T-helper 9 cell (primary cell): ENCODE data around the gene CCNQ.
"Not testable (repeated sequence)": the region's sequence is repeated elsewhere in the genome, so short reads cannot be mapped to it uniquely, and the experiment has no call there.

ENCODE experiments used
- DNase-seq: peaks from one replicate; pipeline ENCODE4 v3.0.0-alpha.2; 2020

CCNQ gene

DNA sequence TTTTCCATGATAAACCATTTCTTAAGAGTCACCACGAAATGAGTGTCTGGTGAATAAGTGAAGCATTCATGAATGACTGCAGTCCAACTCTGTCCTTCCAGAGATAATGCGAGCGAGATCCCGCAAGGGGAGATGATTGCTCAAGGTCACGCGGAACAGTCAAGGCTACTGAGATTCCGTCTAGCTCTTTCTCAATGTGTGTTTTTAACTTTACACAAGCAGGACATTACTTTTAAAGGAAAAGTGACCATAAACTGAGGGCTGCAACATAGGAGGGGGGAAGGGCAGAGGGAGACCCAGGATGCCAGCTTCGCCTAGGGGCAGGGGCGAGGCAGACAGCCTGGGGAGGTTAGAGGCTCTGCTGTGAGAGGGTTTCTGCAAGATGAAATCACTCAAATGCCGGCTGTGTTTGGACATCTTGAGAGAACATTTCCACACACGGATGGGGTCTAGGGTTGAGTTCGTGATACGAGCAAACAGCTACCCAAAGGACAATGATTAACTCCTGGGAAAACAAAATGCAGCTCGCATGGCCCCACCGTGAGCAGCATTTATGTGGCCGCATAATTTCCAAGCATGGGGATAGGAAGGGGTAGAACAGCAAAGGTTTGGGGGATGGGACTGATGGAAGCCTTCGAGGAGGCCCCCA is 23.8 kb upstream of the CCNQ start:
- DNase-seq, result no peak

DNA sequence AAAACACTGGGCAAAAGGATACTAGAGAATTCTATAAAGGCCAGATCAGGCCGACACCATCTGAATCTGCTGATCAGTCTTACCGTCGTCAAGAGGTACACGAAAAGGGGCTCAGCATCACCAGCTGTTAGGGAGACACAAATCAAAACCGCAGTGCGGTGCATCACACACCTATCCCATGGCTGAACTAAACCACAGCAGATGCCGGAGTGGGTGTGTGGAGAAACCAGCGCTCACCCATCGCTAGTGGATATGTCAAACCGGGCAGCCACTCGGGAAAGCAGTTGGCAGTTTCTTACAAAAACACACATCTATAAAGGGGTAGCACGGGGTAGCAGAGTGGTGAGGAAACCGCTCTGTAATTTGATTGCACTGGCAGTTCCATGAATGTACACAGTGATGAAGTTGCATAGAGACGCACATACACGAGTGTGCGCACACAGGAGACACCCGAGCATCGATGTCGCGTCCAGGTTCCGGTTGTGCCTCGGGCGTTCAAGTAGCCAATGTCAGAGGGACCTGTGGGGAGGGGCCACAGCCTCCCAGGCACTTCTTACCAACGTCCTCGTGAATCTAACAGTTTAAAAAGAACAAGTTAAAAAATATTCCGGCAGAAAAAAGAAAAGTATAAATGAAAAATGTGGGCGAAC is 23.1 kb upstream of the CCNQ start:
- DNase-seq, result no peak

DNA sequence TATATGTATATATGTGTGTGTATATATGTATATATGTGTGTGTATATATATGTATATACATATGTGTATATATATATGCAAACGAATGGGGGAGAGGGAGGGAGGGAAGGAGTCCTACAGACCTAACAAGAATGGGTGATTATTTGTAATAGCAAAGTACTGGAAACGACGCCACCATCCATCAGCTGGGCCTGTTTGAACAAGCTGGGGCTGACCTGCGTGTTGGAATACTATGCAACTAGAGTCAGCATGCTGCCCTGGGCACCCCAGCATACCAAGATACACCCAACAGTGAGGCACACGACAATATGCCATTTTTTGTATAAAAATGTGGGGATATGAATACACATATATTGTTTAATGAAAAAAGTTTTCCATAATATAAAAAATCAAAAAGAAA is 21.6 kb upstream of the CCNQ start:
- no peak for DNase-seq

DNA sequence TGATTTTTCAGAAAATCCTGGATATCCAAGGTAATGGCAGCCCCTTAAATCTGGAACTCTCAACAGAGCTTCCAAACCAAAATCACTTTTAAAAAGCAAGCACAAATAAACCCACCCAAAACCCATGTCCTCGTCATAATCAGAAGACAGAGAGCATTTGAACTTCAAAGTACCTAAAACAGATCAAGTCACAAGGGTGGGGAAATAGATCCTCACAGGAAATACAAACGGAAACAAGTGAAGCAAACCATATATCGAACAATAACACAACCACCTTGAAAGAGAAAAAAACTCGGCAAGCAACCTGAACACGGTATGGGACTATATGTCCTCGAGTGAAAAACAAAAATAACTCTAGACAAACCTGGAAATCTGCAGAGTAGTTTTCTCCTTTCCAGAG is 15.9 kb upstream of the CCNQ start:
- no peak for DNase-seq

DNA sequence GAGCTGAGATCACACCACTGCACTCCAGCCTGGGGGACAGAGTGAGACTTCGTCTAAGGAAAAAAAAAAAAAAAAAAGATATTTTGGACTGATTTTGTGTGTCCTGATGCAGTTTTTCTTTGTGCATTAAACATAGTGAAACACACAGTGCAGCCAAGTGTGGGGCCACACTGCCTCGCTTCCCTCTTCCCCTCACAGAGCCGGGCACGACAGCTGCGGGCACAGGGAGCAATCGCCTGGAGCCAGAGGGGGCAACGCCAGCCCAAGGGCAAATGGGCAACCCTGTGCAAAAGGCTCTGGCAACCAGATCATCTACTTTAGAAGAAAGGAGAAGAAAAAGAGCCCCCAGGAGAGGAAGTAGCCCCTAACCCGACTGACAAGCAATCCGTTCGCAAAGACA is 13.5 kb upstream of the CCNQ start:
- DNase-seq, result no peak

DNA sequence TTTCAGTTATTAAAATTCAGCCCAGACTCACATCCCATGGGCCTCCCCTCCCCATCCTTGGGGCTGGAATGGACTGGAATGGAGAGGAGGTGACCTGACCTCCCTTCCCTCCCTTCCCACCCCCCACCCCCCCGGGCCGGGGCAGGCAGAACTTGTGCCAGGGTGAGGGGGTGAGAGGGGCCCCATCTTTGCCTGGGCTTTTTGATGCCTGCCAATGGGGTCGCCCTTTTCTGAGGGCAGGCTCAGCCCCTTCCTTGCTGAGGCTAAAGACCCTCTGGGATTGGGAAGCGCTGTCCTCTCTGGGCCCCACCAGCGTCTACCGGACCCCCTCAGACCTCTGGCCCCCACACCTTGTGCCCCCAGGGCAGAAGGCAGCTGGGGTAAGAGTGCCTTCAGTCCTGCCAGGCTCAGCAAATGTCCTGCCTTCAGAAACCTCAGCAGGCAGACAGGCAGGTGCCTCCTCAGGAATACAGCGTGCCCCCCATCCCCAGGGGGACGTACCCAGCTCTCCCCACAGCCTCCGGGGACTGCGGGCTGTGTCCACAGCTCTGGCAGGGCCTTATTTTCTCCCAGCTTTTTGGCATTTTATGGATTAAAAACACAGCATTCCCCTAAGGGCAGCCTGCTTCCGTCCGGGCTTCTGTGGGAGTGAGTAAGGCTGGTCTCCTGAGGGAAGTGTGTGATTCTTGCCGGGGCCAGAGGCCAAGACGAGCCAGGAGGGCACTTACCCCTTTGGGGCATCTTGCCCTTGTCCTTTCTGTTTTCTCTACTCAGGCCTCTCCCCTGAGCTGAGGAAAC is 12.6 kb upstream of the CCNQ start:
- no peak for DNase-seq

DNA sequence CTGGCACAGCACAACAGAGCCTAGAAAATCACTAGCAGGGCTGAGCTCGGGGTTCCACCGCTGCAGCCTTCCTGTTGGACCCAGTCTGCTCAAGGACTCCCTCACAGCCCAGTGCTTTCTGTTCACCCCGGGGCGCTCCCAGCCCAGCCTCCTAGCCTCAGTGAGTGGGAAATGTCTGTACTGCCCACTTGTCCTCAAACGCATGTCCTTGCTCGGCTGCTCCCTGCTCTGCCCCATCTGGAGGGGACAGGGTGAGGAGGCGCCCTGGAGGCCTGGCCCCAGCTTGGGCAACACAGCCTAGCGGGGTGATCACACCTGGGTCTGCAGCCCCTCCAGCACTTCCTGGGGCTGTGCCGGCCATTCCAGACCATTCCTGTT is 11.9 kb upstream of the CCNQ start:
- DNase-seq, result no peak

GRCh38 chrX:153609917-153610835 is 11.2 kb upstream of the CCNQ start:
- peak; percentile 69 for DNase-seq

DNA sequence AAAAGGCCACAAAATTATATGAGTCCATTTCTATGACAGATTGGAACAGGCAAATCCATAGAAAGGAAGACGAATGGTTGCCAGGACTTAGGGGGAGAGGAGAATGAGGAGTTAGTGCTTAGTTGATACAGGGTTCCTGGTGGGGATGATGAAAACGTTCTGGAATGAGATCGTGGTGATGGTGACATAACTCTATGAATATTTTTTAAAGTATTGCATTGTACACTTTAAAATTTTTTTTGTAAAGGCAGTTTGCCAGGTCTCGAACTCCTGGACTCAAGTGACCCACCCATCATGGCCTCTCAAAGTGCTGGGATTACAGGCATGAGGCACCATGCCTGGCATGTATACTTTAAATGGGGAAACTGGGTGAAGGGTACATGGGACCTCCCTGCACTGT is 9.9 kb upstream of the CCNQ start:
- no peak for DNase-seq

DNA sequence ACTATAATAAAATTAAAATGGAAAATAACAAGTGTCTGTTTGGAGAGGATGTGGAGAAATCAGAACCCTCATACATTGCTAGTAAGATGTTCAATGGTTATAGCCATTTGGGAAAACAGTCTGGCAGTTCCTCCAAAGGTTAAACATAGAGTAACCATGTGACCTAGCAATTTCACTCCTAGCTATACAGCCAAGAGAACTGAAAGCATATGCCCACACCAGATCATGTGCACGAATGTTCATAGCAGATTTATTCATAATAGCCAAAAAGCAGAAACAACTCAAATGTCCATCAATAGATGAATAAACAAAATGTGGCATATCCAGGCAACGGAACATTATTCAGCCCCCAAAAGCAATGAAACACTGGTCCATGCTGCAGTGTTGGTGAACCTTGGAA is 9.4 kb upstream of the CCNQ start:
- no peak for DNase-seq

DNA sequence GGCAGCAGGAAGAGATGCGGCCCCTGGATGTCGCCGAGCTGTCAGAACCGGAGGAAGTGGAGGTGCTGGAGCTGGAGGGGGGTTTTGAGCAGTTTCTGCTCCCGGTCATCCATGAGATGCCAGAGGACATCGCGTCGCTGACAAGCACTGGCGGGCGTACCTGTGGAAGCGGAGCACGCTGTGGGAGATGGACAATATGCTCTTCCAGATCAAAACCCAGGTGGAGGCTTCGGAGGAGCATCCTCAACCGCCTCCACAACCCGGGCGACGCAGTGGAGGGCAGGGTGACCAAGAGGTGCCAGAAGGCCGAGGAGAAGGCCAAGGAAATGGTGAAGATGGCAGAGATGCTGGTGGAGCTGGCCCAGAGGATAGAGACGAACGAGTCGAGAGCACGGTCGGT is 7.6 kb upstream of the CCNQ start:
- DNase-seq, result no peak

- DNase-seq, result not testable (repeated sequence)
Observed at GRCh38 chrX:153604666-153605380, 5.9 kb upstream of the CCNQ start.

DNA sequence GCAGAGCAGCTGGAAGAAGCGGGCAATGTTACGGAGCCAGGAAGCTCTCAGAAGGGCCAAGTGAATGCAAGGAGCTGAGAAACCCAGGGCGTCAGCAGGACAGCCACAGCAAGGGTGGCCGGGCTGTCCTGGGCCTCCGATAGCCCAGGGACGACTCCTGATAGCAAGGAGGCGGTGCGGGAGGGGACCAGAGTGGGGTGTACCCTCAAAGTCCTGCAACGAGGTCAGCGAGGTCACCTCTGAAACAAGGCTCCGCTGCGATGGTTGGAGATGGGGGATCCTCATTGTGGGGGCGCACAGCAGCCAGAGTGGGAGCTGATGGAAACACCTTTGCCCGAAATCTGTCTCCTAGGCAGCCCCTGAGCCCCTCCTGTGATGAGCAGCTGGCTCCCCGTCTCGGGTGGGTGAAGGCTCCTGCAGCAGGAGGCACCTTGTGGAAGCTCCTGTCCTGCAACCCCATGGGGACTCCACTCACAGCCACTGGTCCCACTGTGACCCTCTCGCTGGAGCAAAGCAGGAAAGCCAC is 4.3 kb upstream of the CCNQ start:
- no peak for DNase-seq

DNA sequence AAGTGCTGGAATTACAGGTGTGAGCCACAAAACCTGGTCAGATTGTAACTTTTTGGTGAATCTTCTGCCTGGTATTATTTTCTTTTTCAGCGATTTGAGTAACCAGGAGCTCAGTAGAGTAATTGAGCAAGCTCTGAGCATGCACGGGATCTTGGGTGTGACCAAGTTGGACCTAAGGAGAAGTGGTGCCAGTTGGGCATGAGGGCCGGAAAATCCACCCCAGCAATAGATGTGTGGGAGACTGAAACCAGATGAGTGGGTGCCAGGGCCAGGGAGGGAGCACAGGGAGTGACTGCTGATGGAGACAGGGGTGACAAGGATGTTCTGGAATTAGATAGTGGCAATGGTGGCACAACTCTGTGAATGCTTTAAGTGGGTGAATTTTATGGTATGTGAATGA is 3.7 kb upstream of the CCNQ start:
- no peak for DNase-seq

DNA sequence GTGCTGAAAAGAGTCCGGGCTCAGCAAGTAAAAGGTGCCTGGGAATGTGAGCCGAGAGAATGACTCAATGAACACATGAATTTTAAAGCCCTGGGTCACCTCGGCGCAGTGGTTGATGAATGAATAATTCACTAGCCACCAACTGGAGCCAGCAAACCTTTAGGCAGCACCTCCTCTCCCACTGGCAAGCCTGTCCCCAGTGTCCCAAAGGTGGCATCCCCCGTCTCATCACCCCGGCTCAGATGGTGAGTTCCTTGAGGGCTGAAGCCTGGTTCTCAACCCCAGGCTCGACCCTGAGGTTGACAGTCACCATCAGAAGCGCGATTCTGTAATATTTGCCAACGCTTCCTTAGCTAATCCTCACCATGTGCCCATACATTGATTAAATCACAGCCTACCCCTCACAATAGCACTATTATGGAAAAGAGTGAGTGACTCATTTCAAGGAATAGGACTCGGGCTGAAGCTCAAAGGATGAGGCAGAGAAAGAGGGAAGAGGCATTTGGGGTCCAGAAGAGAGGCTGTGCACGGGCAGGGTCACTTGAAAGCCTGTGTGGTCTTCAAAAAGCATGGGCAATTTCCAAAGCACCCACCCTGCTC is 2.7 kb upstream of the CCNQ start:
- no peak for DNase-seq

DNA sequence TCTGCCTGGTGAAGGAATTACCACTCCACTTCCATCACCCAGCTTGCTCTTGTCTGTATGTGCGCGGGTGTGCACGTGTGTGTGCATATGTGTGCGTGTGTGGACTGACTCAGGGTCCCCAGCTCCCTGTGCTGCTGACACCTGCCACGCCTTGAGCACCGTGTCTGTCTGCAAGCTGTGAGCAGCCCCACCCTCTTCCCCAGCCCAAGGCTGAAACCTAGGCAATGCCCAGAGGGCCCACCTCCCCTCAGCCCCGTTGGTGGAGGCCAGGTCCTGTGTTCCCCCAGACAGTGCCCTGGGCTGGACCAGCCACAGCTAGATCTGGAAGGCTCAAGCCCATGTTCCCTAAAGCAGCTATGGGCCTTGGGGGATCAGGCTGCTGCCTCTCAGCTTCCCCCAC is 2.0 kb upstream of the CCNQ start:
- no peak for DNase-seq

- no peak for DNase-seq
Observed at GRCh38 chrX:153600032-153600373, 1.1 kb upstream of the CCNQ start.

DNA sequence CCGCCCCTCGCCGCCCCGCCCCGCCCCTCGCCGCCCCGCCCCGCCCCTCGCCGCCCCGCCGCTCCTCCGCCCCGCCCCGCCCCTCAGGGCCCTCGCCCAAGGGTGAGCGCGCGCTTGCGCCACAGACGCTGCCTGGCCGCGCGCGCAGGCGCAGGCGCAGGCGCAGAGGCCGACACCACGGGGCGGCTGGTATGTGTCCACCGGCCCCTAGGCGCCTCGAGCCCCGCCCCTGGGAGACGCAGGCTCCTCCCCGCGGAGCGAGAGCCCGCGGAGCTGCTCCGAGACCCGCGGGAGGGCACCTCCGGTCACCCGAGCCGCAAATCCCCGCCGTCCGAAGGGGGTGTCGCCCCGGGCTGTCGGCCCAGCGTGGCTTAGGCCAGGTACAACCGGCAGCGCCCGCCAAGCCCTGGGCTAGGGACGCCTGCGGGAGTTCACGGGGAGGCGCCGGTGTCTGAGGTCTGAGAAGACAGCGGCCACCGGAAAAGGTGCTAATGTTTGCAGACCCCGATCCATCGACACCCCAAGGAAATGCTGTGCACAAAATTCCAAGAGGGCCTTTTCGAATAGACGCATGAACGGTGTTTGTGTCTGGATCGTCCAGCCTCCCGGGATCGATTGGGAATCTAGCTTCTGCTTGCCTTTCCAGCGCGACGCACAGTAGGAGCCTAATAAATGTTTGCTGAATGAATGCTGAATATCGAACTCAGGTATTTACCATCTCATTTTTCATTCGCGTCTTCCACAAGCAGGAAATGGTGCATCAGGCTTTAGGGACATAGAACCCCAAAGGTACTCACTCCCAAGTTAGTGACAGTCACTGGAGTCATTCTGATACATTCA is 473 bp upstream of the CCNQ start:
- DNase-seq, result peak; percentile 72

- no peak for DNase-seq
Observed at GRCh38 chrX:153596981-153597750, 1.8 kb downstream of the CCNQ start.
